ENCODE measurements around the gene KRTAP10-12.

DNA sequence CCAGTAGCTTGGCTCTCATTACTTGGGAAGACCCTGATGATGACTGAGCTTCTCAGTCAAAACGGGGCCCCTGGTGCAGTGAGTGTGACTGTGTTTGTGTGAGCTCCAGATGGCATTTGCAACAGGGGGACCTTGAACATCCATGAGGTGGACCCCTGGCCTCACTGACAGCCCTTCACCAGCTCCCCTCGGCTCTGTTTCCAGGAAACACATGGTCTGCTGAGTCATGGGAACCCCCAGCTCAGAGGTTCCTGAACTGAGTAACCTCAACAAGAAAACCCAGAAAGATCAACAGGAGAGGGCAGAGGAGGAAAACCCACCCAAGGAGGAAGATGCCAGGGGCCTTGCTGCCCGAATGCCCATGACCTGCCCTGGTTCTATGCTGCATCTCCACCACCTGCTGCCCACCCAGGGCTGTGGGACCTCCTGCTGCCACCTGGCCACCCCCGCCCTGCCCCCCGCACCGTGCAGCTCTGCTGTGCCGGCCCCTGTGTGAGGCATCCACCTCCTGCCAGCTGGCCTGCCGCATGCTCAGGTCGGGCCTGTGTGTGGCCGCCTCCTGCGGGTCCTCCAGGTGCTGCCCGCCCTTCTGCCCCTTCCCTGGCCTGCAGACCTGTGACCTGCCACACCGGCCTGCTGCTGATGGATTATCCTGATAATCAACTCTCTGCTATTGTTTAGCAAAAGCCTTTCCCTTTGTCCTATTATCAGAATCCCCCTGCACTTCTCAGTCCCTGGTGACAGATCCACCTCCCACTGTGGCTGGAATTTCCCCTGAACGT, 10.8 kb upstream of the KRTAP10-12 start:
- TF ChIP-seq EZH2 (IDR thresholded peaks at IDR 0.05; ENCODE audit: insufficient read depth, poor library complexity, severe bottlenecking) (no peak), EZH2phosphoT487 (IDR thresholded peaks at IDR 0.05; ENCODE audit: insufficient read depth, low read depth) (no peak)
